Naive thymus-derived CD8-positive, alpha-beta T cell (primary cell): ENCODE measurements around the gene MYL11. TPM values are rescaled to one million over a fixed set of nuclear protein-coding genes. Genes with fewer than 3 reads are reported as not detected.

ENCODE experiments used
- ATAC-seq, 2 donors: fragments of 150-1000 bp; cut with Tn5 transposase in 1 of 2; sonication (Bioruptor Pico), chemical (Tn5 transposase) in 1 of 2; 1 replicate in 1 of 2; 2 replicates in 1 of 2; pipeline ENCODE4 v1.10.0; 2021; ENCODE audit warnings: mild to moderate bottlenecking in 2 of 2, moderate library complexity in 2 of 2
- POLR2A ChIA-PET: fragments of 350-600 bp; sonication (Branson Sonifier 250); formaldehyde crosslinking; loops from one replicate; lab custom pipeline; 2021; ENCODE audit warnings: antibody characterized with exemption; lab: Charles Lee
- DNase-seq, 10 donors: peaks; one replicate each; pipeline versions ENCODE4 v3.0.0 to v3.0.0-alpha.2; 2020 to 2022
- H3K27ac Mint-ChIP-seq, 10 donors: one replicate each; pipeline ENCODE4 v1.8.0; 2020 to 2022; ENCODE audit warnings: mild to moderate bottlenecking in 10 of 10, mixed read lengths in 10 of 10, moderate library complexity in 4 of 10, inconsistent platforms in 1 of 10
- H3K27me3 Mint-ChIP-seq, 5 donors: one replicate each; pipeline ENCODE4 v1.8.0; 2021 to 2022; ENCODE audit warnings: mixed read lengths in 5 of 5
- H3K36me3 Mint-ChIP-seq, 3 donors: one replicate each; pipeline ENCODE4 v1.8.0; 2020 to 2022; ENCODE audit warnings: mixed read lengths in 3 of 3, mild to moderate bottlenecking in 2 of 3, inconsistent platforms in 1 of 3
- H3K4me1 Mint-ChIP-seq, 4 donors: one replicate each; pipeline ENCODE4 v1.8.0; 2021 to 2022; ENCODE audit warnings: mixed read lengths in 4 of 4
- H3K4me3 Mint-ChIP-seq, 10 donors: one replicate each; pipeline ENCODE4 v1.8.0; 2020 to 2022; ENCODE audit warnings: mild to moderate bottlenecking in 10 of 10, mixed read lengths in 10 of 10, moderate library complexity in 6 of 10, inconsistent platforms in 1 of 10
- H3K9me3 Mint-ChIP-seq, 9 donors: one replicate each; pipeline ENCODE4 v1.8.0; 2020 to 2022; ENCODE audit warnings: mixed read lengths in 9 of 9, mild to moderate bottlenecking in 3 of 9, inconsistent platforms in 1 of 9, moderate library complexity in 1 of 9
- polyA plus RNA-seq, 3 donors: library from polyadenylated mRNA; unstranded; fragments of 300-500 nt; fragmentation: Illumina TruSeq; gene quantifications; one replicate each; pipeline ENCODE4 v1.2.3, GENCODE V29; 2021
- total RNA-seq, 8 experiments: library from RNA in 2 of 8; stranded (reverse) in 2 of 8; gene quantifications; one replicate each; pipeline ENCODE4 v1.2.3 and lab custom pipeline; 2021 to 2026

The MYL11 gene
- total and polyA plus RNA-seq, 5 experiments from 2014 or later = 1.1 to 4.2 (median 1.9) TPM; not detected in 2

GRCh38 chr16:30355954-30356308, 18.7 kb upstream of the MYL11 start:
- POLR2A ChIA-PET = interaction anchor here (1.1 to 4.7 kb wide), 6 partner anchors 9 to 173 kb away, joined by 3 to 48 read pairs (median 14); partner anchors contain the start of genes CORO1A, SEPTIN1, TBC1D10B and ZNF771
- Mint-ChIP-seq H3K9me3 (no peaks in the 10 kb centered on the region), H3K4me1 (peaks cover 24 to 47% (median 34%) of the 10 kb centered on the region in 4 donors), H3K27me3 (no peaks in the 10 kb centered on the region), H3K36me3 (peaks cover 0 to 51% (median 1%) of the 10 kb centered on the region in 3 donors), H3K4me3 (peak overlapping the region; percentile 89 to 99 (median 95)), H3K27ac (peak overlapping the region; percentile 35 to 99 (median 98))
- no peak for DNase-seq
- no peak for ATAC-seq

DNA sequence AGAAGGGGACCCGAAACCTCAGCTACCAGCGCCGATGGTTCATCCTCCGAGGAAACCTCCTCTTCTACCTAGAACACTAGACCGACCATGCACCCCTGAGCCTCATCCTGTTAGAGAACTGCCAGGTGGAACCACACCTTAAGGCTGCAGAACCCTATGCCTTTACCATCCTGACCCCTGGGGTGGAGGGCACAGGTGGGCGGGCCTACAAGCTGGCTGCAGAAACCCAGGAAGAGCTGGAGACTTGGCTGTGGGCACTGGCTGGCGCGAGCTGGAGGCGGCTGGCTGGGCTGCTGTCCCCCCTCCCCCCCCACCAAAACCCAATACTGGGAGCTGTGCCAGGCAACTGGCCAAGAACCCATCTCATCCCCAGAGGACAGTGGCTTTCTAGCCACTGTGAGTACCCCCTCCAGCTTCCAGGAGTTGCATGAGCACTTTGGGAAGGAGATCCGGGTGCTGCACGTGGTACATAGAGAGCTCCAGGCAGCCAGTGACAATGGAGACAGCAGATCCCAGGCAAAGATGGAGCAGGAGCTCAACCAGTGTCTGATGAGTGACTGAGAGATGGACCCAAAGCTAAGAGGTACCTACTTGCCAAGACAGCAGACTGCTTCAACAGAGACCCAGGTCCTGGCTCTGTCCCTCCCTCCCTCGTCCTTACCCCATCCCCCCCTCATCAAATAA, 18.1 kb upstream of the MYL11 start:
- DNase-seq = no peak
- Mint-ChIP-seq H3K27me3 (no peaks in the 10 kb centered on the region), H3K9me3 (no peaks in the 10 kb centered on the region), H3K27ac (peak overlapping the region in 9 of 10 donors; percentile 35 to 99 (median 98)), H3K36me3 (peaks cover 0 to 45% (median 3%) of the 10 kb centered on the region in 3 donors), H3K4me3 (peak overlapping the region; percentile 79 to 99 (median 95)), H3K4me1 (peaks cover 24 to 45% (median 32%) of the 10 kb centered on the region in 4 donors)
- POLR2A ChIA-PET = interaction anchor here (0.6 to 4.7 kb wide), 5 partner anchors 13 to 278 kb away, joined by 3 to 48 read pairs (median 17); partner anchors contain the start of genes SEPTIN1, TBC1D10B and ZNF771
- peak in 1 of 2 donors; percentile 15 for ATAC-seq

DNA sequence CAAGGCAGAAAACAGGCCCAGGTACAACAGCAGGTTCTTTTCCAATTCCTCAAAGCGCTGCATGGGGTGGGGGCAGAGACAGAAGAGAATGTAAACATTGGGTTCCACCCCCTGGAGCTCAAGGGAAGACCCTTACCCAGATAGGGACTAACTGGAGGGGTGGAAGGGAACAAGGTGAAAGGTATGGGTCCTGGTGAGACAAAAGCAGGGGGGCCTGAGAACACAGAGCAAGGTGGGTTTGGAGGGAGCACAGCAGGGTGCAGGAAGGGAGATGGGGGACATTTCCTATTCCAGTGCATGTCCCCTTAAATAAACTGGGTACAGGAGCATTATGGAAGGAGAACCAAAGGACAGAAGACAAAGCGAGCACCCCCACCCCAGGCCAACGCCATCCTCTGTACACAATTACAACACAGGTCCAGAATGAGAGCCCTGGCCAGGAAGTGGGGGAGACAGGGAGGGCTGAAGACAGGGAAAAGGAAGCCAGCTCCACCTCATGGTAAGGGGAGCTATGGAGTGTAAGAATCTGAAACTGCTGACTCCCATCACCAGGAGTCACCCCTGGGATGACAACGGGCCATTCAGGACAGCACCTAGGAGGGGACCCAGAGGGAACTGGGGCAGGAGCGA, 17.4 kb upstream of the MYL11 start:
- DNase-seq = no peak
- H3K27me3 Mint-ChIP-seq = no peaks in the 10 kb centered on the region
- H3K4me3 Mint-ChIP-seq = peak overlapping the region in 2 of 10 donors; percentile 15 to 41
- H3K27ac Mint-ChIP-seq = peak overlapping the region in 9 of 10 donors; percentile 29 to 98 (median 89)
- H3K4me1 Mint-ChIP-seq = peaks cover 22 to 39% (median 30%) of the 10 kb centered on the region in 4 donors
- POLR2A ChIA-PET = interaction anchor here (0.6 to 4.7 kb wide), 3 partner anchors 12 to 278 kb away, joined by 3 to 48 read pairs (median 17); partner anchors contain the start of genes SEPTIN1 and TBC1D10B
- no peak for ATAC-seq
- H3K9me3 Mint-ChIP-seq = no peaks in the 10 kb centered on the region
- peaks cover 0 to 42% (median 3%) of the 10 kb centered on the region in 3 donors for H3K36me3 Mint-ChIP-seq

DNA sequence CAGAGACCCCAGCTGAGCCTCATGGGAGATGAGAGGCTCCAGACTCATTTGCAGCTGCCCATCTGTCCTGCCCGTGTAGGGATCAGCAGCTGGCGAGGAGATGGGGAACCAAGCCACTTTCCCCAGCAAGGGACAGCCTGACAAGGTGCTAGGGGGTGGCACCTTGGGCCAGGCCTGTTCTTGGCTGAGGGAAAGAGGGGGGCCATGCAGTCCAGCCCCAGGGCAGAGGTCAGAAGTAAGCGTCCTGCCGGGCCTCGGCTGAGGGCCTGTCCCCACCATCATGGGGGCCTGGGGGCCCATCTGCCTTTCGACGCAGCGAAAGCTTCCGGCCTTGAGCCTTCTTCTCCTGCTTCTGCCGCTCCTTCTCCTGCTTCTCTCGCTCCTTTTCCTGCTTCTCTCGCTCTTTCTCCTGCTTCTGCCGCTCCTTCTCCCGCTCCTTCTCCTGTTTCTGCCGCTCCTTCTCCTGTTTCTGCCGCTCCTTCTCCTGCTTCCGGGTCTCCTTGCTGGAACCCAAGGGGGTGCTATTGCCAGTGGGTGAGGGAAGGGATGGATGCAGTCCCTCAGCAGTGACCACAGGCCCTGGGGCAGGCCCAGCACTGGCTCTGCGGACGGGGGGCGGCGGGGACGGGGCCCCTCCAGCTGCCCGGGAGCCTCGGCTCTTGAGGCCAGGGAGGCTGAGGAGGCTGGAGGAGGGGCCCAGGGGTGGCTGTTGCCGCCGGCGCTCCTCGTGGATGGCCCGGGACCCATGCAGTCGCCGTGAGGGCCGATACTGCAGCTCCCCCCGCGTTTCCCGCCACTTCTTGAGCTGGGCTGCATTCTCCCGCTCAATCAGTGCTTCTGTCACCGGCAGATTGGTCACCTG, 16.7 kb upstream of the MYL11 start:
- H3K27ac Mint-ChIP-seq = peak overlapping the region in 2 of 10 donors; percentile 29 to 71
- ATAC-seq (no peak), DNase-seq (no peak)
- POLR2A ChIA-PET = interaction anchor here (0.5 kb wide), 1 partner anchor 250 kb away, joined by 4 read pairs; no protein-coding TSS in a partner anchor
- H3K9me3 Mint-ChIP-seq = no peaks in the 10 kb centered on the region
- peaks cover 25 to 35% (median 28%) of the 10 kb centered on the region in 4 donors for H3K4me1 Mint-ChIP-seq
- peaks cover 0 to 40% (median 3%) of the 10 kb centered on the region in 3 donors for H3K36me3 Mint-ChIP-seq
- no peak overlapping the region for H3K4me3 Mint-ChIP-seq
- H3K27me3 Mint-ChIP-seq = no peaks in the 10 kb centered on the region

GRCh38 chr16:30358577-30358936, 16.0 kb upstream of the MYL11 start:
- H3K27me3 Mint-ChIP-seq = no peaks in the 10 kb centered on the region
- DNase-seq (peak in 1 of 10 donors; percentile 24), ATAC-seq (no peak)
- H3K9me3 Mint-ChIP-seq = no peaks in the 10 kb centered on the region
- no peak overlapping the region for H3K4me3 Mint-ChIP-seq
- POLR2A ChIA-PET = interaction anchor here (0.5 to 0.6 kb wide), 2 partner anchors 19 to 250 kb away, joined by 3 to 4 read pairs; no protein-coding TSS in a partner anchor
- peak overlapping the region in 1 of 10 donors; percentile 3 for H3K27ac Mint-ChIP-seq
- H3K36me3 Mint-ChIP-seq = peaks cover 0 to 40% (median 6%) of the 10 kb centered on the region in 3 donors
- H3K4me1 Mint-ChIP-seq = peaks cover 21 to 30% (median 28%) of the 10 kb centered on the region in 4 donors

GRCh38 chr16:30358990-30359870, 15.4 kb upstream of the MYL11 start:
- POLR2A ChIA-PET = interaction anchor here (0.6 to 1.4 kb wide), 2 partner anchors 19 kb away, joined by 3 to 5 read pairs; no protein-coding TSS in a partner anchor
- Mint-ChIP-seq H3K9me3 (no peaks in the 10 kb centered on the region), H3K27me3 (no peaks in the 10 kb centered on the region), H3K4me1 (peaks cover 14 to 28% (median 23%) of the 10 kb centered on the region in 4 donors), H3K4me3 (no peak overlapping the region), H3K36me3 (peaks cover 0 to 42% (median 6%) of the 10 kb centered on the region in 3 donors), H3K27ac (no peak overlapping the region)
- no peak for ATAC-seq
- DNase-seq = no peak

- peak overlapping the region in 3 of 10 donors; percentile 37 to 81 (median 67) for H3K27ac Mint-ChIP-seq
- H3K9me3 Mint-ChIP-seq = no peaks in the 10 kb centered on the region
- H3K4me3 Mint-ChIP-seq = no peak overlapping the region
- POLR2A ChIA-PET = interaction anchor here (1.4 kb wide), 1 partner anchor 18 kb away, joined by 5 read pairs; no protein-coding TSS in a partner anchor
- ATAC-seq = no peak
- DNase-seq = no peak
- peaks cover 11 to 25% (median 19%) of the 10 kb centered on the region in 4 donors for H3K4me1 Mint-ChIP-seq
- H3K27me3 Mint-ChIP-seq = no peaks in the 10 kb centered on the region
- H3K36me3 Mint-ChIP-seq = peaks cover 0 to 46% (median 6%) of the 10 kb centered on the region in 3 donors
These were observed 14.8 kb upstream of the MYL11 start for GRCh38 chr16:30359871-30360170.

- Mint-ChIP-seq H3K27me3 (no peaks in the 10 kb centered on the region), H3K9me3 (no peaks in the 10 kb centered on the region), H3K4me1 (peaks cover 10 to 22% (median 16%) of the 10 kb centered on the region in 4 donors), H3K27ac (peak overlapping the region in 4 of 10 donors; percentile 3 to 75 (median 58)), H3K36me3 (peaks cover 0 to 58% (median 6%) of the 10 kb centered on the region in 3 donors), H3K4me3 (no peak overlapping the region)
- DNase-seq (no peak), ATAC-seq (no peak)
- POLR2A ChIA-PET = no interaction called here
These were observed 13.4 kb upstream of the MYL11 start for GRCh38 chr16:30361180-30361579.

DNA sequence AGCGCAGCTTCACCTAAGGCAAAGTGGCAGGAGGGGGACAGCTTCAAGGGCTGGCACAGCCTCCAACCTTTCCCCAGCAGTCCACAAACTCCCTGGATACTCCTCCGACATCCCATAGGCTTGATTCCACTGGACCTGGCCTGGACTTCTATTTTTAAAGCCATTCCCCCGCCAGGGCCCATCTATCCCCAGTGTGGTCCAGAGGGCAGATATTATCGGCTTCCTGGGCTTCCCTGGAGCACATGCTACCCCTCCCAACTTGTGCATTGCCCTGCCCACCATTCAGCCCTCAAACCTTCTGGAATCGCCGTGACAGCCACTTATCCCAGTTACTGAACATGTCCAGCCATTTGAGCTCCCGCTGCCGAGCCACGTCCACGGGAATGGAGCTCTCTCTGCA, 9.4 kb upstream of the MYL11 start:
- POLR2A ChIA-PET = interaction anchor here (0.8 to 1.2 kb wide), 6 partner anchors 11 to 42 kb away, joined by 3 to 11 read pairs (median 3); partner anchors contain the start of genes CD2BP2, SEPTIN1, ZNF48 and ZNF771
- ATAC-seq (no peak), DNase-seq (no peak)
- peak overlapping the region in 3 of 10 donors; percentile 7 to 71 (median 23) for H3K27ac Mint-ChIP-seq
- peak overlapping the region in 1 of 10 donors; percentile 51 for H3K4me3 Mint-ChIP-seq
- H3K36me3 Mint-ChIP-seq = peaks cover 0 to 54% (median 8%) of the 10 kb centered on the region in 3 donors
- no peaks in the 10 kb centered on the region for H3K27me3 Mint-ChIP-seq
- no peaks in the 10 kb centered on the region for H3K9me3 Mint-ChIP-seq
- peaks cover 33 to 45% (median 38%) of the 10 kb centered on the region in 4 donors for H3K4me1 Mint-ChIP-seq

GRCh38 chr16:30366511-30366910, 8.1 kb upstream of the MYL11 start:
- H3K9me3 Mint-ChIP-seq = no peaks in the 10 kb centered on the region
- peak overlapping the region in 7 of 10 donors; percentile 79 to 92 (median 85) for H3K4me3 Mint-ChIP-seq
- H3K36me3 Mint-ChIP-seq = peaks cover 0 to 47% (median 4%) of the 10 kb centered on the region in 3 donors
- no peaks in the 10 kb centered on the region for H3K27me3 Mint-ChIP-seq
- no peak for ATAC-seq
- no peak for DNase-seq
- H3K27ac Mint-ChIP-seq = peak overlapping the region in 6 of 10 donors; percentile 31 to 81 (median 60)
- POLR2A ChIA-PET = interaction anchor here (1.0 to 5.9 kb wide), 3 partner anchors 12 kb away, joined by 4 to 48 read pairs (median 9); partner anchors contain the start of gene CD2BP2
- H3K4me1 Mint-ChIP-seq = peaks cover 31 to 51% (median 45%) of the 10 kb centered on the region in 4 donors
